DMS153 (cell line): ENCODE results near the gene PLBD2.

Source experiments
- DNase-seq: peaks from one replicate; lab custom pipeline; 2025; lab: John Stamatoyannopoulos, UW

PLBD2 gene

GRCh38 chr12:113416091-113416754, 57.8 kb downstream of the PLBD2 start:
- no peak for DNase-seq

- DNase-seq = no peak
These were observed 60.0 kb downstream of the PLBD2 start for GRCh38 chr12:113418213-113418879.

- DNase-seq = no peak
These were observed 62.7 kb downstream of the PLBD2 start for GRCh38 chr12:113420996-113421595.

- DNase-seq = peak; percentile 34
These were observed 63.9 kb downstream of the PLBD2 start, which contains the start of gene SDSL for GRCh38 chr12:113422030-113422885. Gene SDSL (plus strand): TSS chr12:113422380. CDS start chr12:113427983, 5,603 bp downstream.

- DNase-seq = no peak
These were observed 64.7 kb downstream of the PLBD2 start for GRCh38 chr12:113422886-113423669.

GRCh38 chr12:113424456-113424855, 66.1 kb downstream of the PLBD2 start:
- DNase-seq = no peak

- DNase-seq = no peak
These were observed 66.8 kb downstream of the PLBD2 start for GRCh38 chr12:113424915-113425823.

- no peak for DNase-seq
These were observed 67.6 kb downstream of the PLBD2 start for GRCh38 chr12:113425960-113426453.

- DNase-seq = no peak
These were observed 69.5 kb downstream of the PLBD2 start for GRCh38 chr12:113427882-113428281.

- no peak for DNase-seq
These were observed 70.1 kb downstream of the PLBD2 start for GRCh38 chr12:113428482-113428881.

- DNase-seq = no peak
These were observed 74.6 kb downstream of the PLBD2 start for GRCh38 chr12:113432986-113433385.

GRCh38 chr12:113435367-113435766, 77.0 kb downstream of the PLBD2 start:
- DNase-seq = no peak

GRCh38 chr12:113436586-113436985, 78.2 kb downstream of the PLBD2 start:
- no peak for DNase-seq

GRCh38 chr12:113436993-113437728, 78.8 kb downstream of the PLBD2 start:
- no peak for DNase-seq

GRCh38 chr12:113437729-113438100, 79.3 kb downstream of the PLBD2 start:
- DNase-seq = no peak

- no peak for DNase-seq
These were observed 80.3 kb downstream of the PLBD2 start for GRCh38 chr12:113438523-113439300.

GRCh38 chr12:113439301-113439597, 80.9 kb downstream of the PLBD2 start:
- no peak for DNase-seq

GRCh38 chr12:113439606-113440030, 81.2 kb downstream of the PLBD2 start:
- DNase-seq = peak; percentile 14

- DNase-seq = no peak
These were observed 81.9 kb downstream of the PLBD2 start for GRCh38 chr12:113440336-113440735.
